Left renal cortex interstitium (tissue), 4 donors: ENCODE results near the gene ZNF610. TPM values are rescaled to one million over a fixed set of nuclear protein-coding genes. Genes with fewer than 3 reads are reported as not detected.

Experiments used
- DNase-seq, 4 donors: peaks; one replicate each; pipeline ENCODE4 v3.0.0-alpha.2; 2013; ENCODE audit warnings: low read depth in 4 of 4, low spot score in 2 of 4, missing footprints in 1 of 4
- polyA plus RNA-seq, 4 donors: library from polyadenylated mRNA; unstranded; fragments of 120-200 nt; gene quantifications; one replicate each; pipeline ENCODE4 v1.2.1, GENCODE V29; 2013; ENCODE audit not compliant: insufficient read length in 4 of 4

The ZNF610 gene
- polyA plus RNA-seq, 4 donors = 10.5 to 12.9 (median 11.8) TPM

DNA sequence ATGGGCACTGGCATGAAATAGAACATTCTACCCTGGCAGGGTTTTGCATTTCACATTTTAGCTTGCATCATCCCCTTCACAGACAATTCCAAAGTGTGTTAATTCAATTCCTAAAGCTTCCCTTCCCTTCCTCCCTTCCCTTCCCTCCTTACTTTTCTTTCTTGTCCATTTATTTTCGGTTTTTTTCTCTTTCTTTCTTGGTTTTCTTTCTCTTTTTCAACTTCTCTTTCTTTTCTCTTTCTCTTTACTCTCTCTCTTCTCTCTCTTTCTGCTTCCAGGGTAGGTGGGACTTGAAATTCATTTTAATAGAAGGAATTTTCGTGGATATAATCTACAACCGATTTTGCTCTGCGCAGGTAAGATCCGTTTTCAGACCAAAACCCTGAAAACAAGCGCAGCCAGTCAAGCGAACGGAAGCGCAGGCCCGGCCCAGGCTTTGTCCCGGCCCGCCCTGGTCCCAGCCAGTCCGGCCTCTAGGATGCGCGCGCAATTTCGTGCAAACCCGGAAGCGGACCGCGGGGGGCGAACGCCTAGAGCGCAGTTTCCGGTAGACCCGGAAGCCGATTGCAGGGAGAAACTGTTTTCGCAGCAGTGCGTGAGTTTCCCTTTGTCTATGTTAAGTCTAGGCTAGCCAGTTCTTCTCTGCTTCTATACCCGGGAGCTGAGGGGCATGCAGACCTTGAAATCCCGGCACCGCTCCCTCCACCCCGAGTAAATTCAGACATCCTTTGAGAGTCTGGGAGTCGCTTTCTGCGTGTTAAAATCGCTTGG, 61.5 kb downstream of the ZNF610 start, which contains the start of gene ZNF528:
Gene ZNF528, plus strand, starts transcription at position 540 of the 771 bp plus-strand sequence. CDS start 4,165 bp downstream, outside the sequence.
- DNase-seq = peak; percentile 72 to 95 (median 88)

DNA sequence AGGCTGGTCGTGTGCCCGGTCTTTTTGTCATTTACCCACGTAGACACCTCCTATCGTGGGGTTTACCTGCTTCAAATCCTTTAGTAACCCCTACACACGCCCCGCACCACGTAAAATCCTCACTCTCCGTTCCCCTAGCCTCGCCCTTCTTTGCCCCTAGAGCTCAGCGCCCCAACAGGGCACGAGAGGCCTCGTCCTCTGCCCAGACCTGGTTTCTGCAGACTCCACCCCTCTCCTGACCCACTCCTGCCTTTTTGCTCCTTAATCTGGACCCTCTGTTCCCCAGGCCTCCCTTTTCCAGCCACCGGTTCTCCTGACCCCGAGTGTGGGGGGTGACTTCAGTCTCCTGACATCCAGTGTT, 62.0 kb downstream of the ZNF610 start:
- no peak for DNase-seq

DNA sequence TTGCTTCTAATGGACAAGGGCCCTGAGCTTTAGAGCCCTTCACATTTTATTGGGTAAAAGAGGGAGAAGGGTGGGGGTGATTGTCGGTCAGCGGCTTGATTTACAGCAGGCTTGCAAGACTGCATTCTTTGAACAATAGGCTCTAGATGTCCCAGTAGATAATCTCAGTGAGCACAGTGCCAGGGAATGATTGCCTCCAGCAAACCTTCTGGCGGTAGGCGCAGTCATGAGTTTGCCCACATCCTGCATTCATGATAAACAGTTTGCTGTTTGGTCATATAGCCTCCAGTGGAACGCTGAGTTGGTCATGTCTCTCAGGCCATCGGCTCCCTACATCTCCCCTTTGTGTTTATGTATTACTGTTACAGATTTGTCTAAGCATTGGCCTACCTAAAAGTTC, 74.2 kb downstream of the ZNF610 start:
- DNase-seq = no peak

DNA sequence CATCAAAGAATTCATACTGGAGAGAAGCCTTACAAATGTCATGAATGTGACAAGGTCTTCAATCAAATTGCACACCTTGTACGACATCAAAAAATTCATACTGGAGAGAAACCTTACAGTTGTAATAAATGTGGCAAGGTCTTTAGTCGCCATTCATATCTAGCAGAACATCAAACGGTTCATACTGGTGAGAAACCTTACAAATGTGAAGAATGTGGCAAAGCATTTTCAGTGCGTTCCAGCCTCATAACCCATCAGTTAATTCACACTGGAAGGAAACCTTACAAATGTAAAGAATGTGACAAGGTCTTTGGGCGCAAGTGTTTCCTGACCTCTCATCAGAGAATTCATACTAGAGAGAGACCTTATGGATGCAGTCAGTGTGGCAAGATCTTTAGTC, 79.7 kb downstream of the ZNF610 start:
- DNase-seq = no peak

Other genes starting within 250 kb of the ZNF610 start
- gene ZNF841, start 240.5 kb upstream of the ZNF610 start, polyA plus RNA-seq = 10 to 100 TPM; 11.2 to 30.4 (median 18.3) TPM
- 10 to 100 TPM; 16.6 to 19.4 (median 18.7) TPM for gene ZNF616, start 196.3 kb upstream of the ZNF610 start, polyA plus RNA-seq
- gene ZNF836, start 164.6 kb upstream of the ZNF610 start, polyA plus RNA-seq = 10 to 100 TPM; 13.2 to 23.9 (median 17.7) TPM
- 100 to 1,000 TPM; 408 to 548 (median 464) TPM for gene PPP2R1A, start 146.2 kb upstream of the ZNF610 start, polyA plus RNA-seq
- 10 to 100 TPM; 15.2 to 21.6 (median 19.3) TPM for gene ZNF766, start 66.7 kb upstream of the ZNF610 start, polyA plus RNA-seq
- gene ZNF480, start 39.1 kb upstream of the ZNF610 start, polyA plus RNA-seq = 10 to 100 TPM; 14.1 to 19.0 (median 17.4) TPM
- gene ZNF880, start 33.7 kb downstream of the ZNF610 start, polyA plus RNA-seq = 10 to 100 TPM; 19.1 to 28.4 (median 23.0) TPM
- 10 to 100 TPM; 22.9 to 64.5 (median 42.1) TPM for gene ZNF528, start 61.6 kb downstream of the ZNF610 start, polyA plus RNA-seq
- under 1 TPM; 0.34 to 0.57 (median 0.45) TPM for gene ZNF534, start 92.9 kb downstream of the ZNF610 start, polyA plus RNA-seq
- gene ZNF578, start 117.3 kb downstream of the ZNF610 start, polyA plus RNA-seq = 1 to 10 TPM; 5.1 to 8.6 (median 5.8) TPM
- gene ZNF808, start 191.4 kb downstream of the ZNF610 start, polyA plus RNA-seq = 10 to 100 TPM in 2 of 4 donors, 1 to 10 TPM in 2; 6.9 to 19.4 (median 14.1) TPM
- gene ZNF701, start 234.0 kb downstream of the ZNF610 start, polyA plus RNA-seq = 10 to 100 TPM; 12.5 to 22.6 (median 17.4) TPM